HG03460 (cell line): ENCODE data around the gene SLC38A6.

Source experiments
- ATAC-seq: cut with Tn5 transposase; IDR thresholded peaks from one replicate; pipeline ENCODE4 v1.9.1; 2021; ENCODE audit not compliant: unreplicated experiment

SLC38A6 gene

GRCh38 chr14:61101803-61102548 lies 120.9 kb downstream of the SLC38A6 start:
- ATAC-seq, result no peak
